GM19468 (cell line): ENCODE results near the gene ACADVL.
"Not testable (repeated sequence)": the region's sequence is repeated elsewhere in the genome, so short reads cannot be mapped to it uniquely, and the experiment has no call there.

Experiments used
- ATAC-seq: cut with Tn5 transposase; IDR thresholded peaks from one replicate; pipeline ENCODE4 v1.9.1; 2021; ENCODE audit warnings: mild to moderate bottlenecking, moderate library complexity, moderate number of reproducible peaks; ENCODE audit not compliant: unreplicated experiment; ENCODE audit errors: extremely low read depth

Gene ACADVL

GRCh38 chr17:7232114-7232513, 12.4 kb downstream of the ACADVL start:
- ATAC-seq: no peak

GRCh38 chr17:7233701-7234082, 14.0 kb downstream of the ACADVL start:
- ATAC-seq: no peak

GRCh38 chr17:7234083-7234951, 14.6 kb downstream of the ACADVL start, which contains the start of gene DVL2:
DVL2 (minus strand) TSS chr17:7234517; CDS start chr17:7234262, 255 bp downstream.
- ATAC-seq: peak; percentile 59

GRCh38 chr17:7235693-7236665, 16.2 kb downstream of the ACADVL start:
- no peak for ATAC-seq

- no peak for ATAC-seq
These were observed 17.1 kb downstream of the ACADVL start for GRCh38 chr17:7236808-7237207.

GRCh38 chr17:7237266-7237760, 17.6 kb downstream of the ACADVL start:
- no peak for ATAC-seq

GRCh38 chr17:7237761-7238419, 18.2 kb downstream of the ACADVL start:
- ATAC-seq: no peak

GRCh38 chr17:7238420-7239090, 18.8 kb downstream of the ACADVL start:
- ATAC-seq: no peak

GRCh38 chr17:7239091-7240027, 19.6 kb downstream of the ACADVL start, which contains the start of gene PHF23:
PHF23 (minus strand) TSS chr17:7239457; CDS start chr17:7239279, 178 bp downstream.
- ATAC-seq: peak; percentile 54

GRCh38 chr17:7240375-7240774, 20.6 kb downstream of the ACADVL start:
- ATAC-seq: no peak

GRCh38 chr17:7241090-7241733, 21.5 kb downstream of the ACADVL start:
- ATAC-seq: no peak

GRCh38 chr17:7241783-7242716, 22.3 kb downstream of the ACADVL start, which contains the start of gene GABARAP:
GABARAP (minus strand) TSS chr17:7242449; CDS start chr17:7242330, 119 bp downstream.
- ATAC-seq: no peak

GRCh38 chr17:7242717-7243452, 23.1 kb downstream of the ACADVL start:
- peak; percentile 17 for ATAC-seq

- ATAC-seq: no peak
These were observed 23.7 kb downstream of the ACADVL start for GRCh38 chr17:7243453-7243729.

GRCh38 chr17:7243838-7244237, 24.1 kb downstream of the ACADVL start:
- not testable (repeated sequence) for ATAC-seq

- ATAC-seq: no peak
These were observed 27.0 kb downstream of the ACADVL start for GRCh38 chr17:7246779-7247178.
